Parathyroid adenoma (tissue), 2 donors: Measurements from ENCODE around the gene BOK.

Experiments
- H2AFZ ChIP-seq: fragments of 300-600 bp; sonication (generic); one replicate; pipeline ENCODE4 v1.7.0; 2017; ENCODE audit warnings: antibody characterized with exemption, mild to moderate bottlenecking
- H3K27ac ChIP-seq: fragments of 300-600 bp; sonication (generic); one replicate; pipeline ENCODE4 v1.7.0; 2017
- H3K27me3 ChIP-seq: fragments of 300-600 bp; sonication (generic); one replicate; pipeline ENCODE4 v1.7.0; 2017; ENCODE audit warnings: low read length; ENCODE audit not compliant: control insufficient read depth, insufficient read depth
- H3K36me3 ChIP-seq: fragments of 300-600 bp; sonication (generic); one replicate; pipeline ENCODE4 v1.7.0; 2017; ENCODE audit warnings: low read length; ENCODE audit not compliant: control insufficient read depth, insufficient read depth
- H3K4me1 ChIP-seq: fragments of 300-600 bp; sonication (generic); one replicate; pipeline ENCODE4 v1.7.0; 2017; ENCODE audit warnings: control low read depth
- H3K4me2 ChIP-seq: fragments of 300-600 bp; sonication (generic); one replicate; pipeline ENCODE4 v1.7.0; 2017; ENCODE audit warnings: low read length
- H3K4me3 ChIP-seq: fragments of 300-600 bp; sonication (generic); one replicate; pipeline ENCODE4 v1.7.0; 2017; ENCODE audit warnings: low read depth, low read length
- H3K79me2 ChIP-seq: fragments of 300-600 bp; sonication (generic); one replicate; pipeline ENCODE4 v1.7.0; 2017; ENCODE audit warnings: control low read depth
- H3K9ac ChIP-seq: fragments of 300-600 bp; sonication (generic); one replicate; pipeline ENCODE4 v1.7.0; 2017; ENCODE audit warnings: mild to moderate bottlenecking
- H3K9me3 ChIP-seq: fragments of 300-600 bp; sonication (generic); one replicate; pipeline ENCODE4 v1.7.0; 2017; ENCODE audit warnings: low read length; ENCODE audit not compliant: control insufficient read depth
- TF ChIP-seq, protein P1 (sequence below): fragments of 300-600 bp; sonication (generic); IDR thresholded peaks from one replicate; pipeline ENCODE4 v1.7.0; 2017; ENCODE audit warnings: antibody characterized with exemption, mild to moderate bottlenecking
- donor health status: primary hyperparathyroidism.

BOK gene

GRCh38 chr2:241545106-241545505, 13.4 kb upstream of the BOK start:
- no peak overlapping the region for H3K4me2 ChIP-seq
- no peaks in the 10 kb centered on the region for H3K9me3 ChIP-seq
- peaks cover 6% of the 10 kb centered on the region for H3K4me1 ChIP-seq
- H3K27me3 ChIP-seq = no peaks in the 10 kb centered on the region
- H3K79me2 ChIP-seq = no peaks in the 10 kb centered on the region
- H3K27ac ChIP-seq = no peak overlapping the region
- no peak overlapping the region for H3K4me3 ChIP-seq
- TF ChIP-seq, protein P1, sequence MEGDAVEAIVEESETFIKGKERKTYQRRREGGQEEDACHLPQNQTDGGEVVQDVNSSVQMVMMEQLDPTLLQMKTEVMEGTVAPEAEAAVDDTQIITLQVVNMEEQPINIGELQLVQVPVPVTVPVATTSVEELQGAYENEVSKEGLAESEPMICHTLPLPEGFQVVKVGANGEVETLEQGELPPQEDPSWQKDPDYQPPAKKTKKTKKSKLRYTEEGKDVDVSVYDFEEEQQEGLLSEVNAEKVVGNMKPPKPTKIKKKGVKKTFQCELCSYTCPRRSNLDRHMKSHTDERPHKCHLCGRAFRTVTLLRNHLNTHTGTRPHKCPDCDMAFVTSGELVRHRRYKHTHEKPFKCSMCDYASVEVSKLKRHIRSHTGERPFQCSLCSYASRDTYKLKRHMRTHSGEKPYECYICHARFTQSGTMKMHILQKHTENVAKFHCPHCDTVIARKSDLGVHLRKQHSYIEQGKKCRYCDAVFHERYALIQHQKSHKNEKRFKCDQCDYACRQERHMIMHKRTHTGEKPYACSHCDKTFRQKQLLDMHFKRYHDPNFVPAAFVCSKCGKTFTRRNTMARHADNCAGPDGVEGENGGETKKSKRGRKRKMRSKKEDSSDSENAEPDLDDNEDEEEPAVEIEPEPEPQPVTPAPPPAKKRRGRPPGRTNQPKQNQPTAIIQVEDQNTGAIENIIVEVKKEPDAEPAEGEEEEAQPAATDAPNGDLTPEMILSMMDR = no peak
- H3K36me3 ChIP-seq = no peaks in the 10 kb centered on the region
- no peak overlapping the region for H2AFZ ChIP-seq
- H3K9ac ChIP-seq = no peak overlapping the region

- TF ChIP-seq, protein P1 = no peak
- Histone ChIP-seq H3K9ac (no peak overlapping the region), H2AFZ (no peak overlapping the region), H3K36me3 (no peaks in the 10 kb centered on the region), H3K27ac (no peak overlapping the region), H3K9me3 (no peaks in the 10 kb centered on the region), H3K4me2 (no peak overlapping the region), H3K27me3 (no peaks in the 10 kb centered on the region), H3K4me1 (peaks cover 3% of the 10 kb centered on the region), H3K4me3 (no peak overlapping the region), H3K79me2 (no peaks in the 10 kb centered on the region)
Measured at GRCh38 chr2:241545523-241546473, 12.7 kb upstream of the BOK start.

GRCh38 chr2:241546771-241547498, 11.6 kb upstream of the BOK start:
- no peak overlapping the region for H2AFZ ChIP-seq
- no peaks in the 10 kb centered on the region for H3K9me3 ChIP-seq
- H3K4me3 ChIP-seq = no peak overlapping the region
- H3K9ac ChIP-seq = no peak overlapping the region
- TF ChIP-seq, protein P1 = no peak
- no peaks in the 10 kb centered on the region for H3K79me2 ChIP-seq
- no peaks in the 10 kb centered on the region for H3K36me3 ChIP-seq
- H3K4me1 ChIP-seq = peaks cover 3% of the 10 kb centered on the region
- H3K27me3 ChIP-seq = no peaks in the 10 kb centered on the region
- H3K4me2 ChIP-seq = no peak overlapping the region
- no peak overlapping the region for H3K27ac ChIP-seq

GRCh38 chr2:241547781-241548450, 10.6 kb upstream of the BOK start:
- no peaks in the 10 kb centered on the region for H3K27me3 ChIP-seq
- H3K4me1 ChIP-seq = peaks cover 3% of the 10 kb centered on the region

More at GRCh38 chr2:241547781-241548450, 10.6 kb upstream of the BOK start:
- Histone ChIP-seq H3K79me2 (no peaks in the 10 kb centered on the region), H3K9ac (no peak overlapping the region), H3K9me3 (no peaks in the 10 kb centered on the region), H3K4me2 (no peak overlapping the region), H3K27ac (no peak overlapping the region), H2AFZ (no peak overlapping the region), H3K36me3 (no peaks in the 10 kb centered on the region), H3K4me3 (no peak overlapping the region)
- TF ChIP-seq, protein P1 = no peak
